H1 (cell line): ENCODE measurements around the gene CPT1A.

Experiments
- CTCF ChIP-seq, 3 experiments: IDR thresholded peaks; 1 replicate in 2 of 3; 2 replicates in 1 of 3; pipeline versions ENCODE4 v1.5.1 to v1.6.1; 2011; ENCODE audit warnings: low read length in 3 of 3, mild to moderate bottlenecking in 3 of 3, inconsistent platforms in 2 of 3, low read depth in 1 of 3, moderate library complexity in 1 of 3; ENCODE audit not compliant: insufficient read depth in 1 of 3; ENCODE audit errors: control extremely low read depth in 1 of 3
- EGR1 ChIP-seq: IDR thresholded peaks from 2 replicates; pipeline ENCODE4 v1.6.1; 2011; ENCODE audit warnings: low read depth, low read length, borderline replicate concordance
- EP300 ChIP-seq, 2 experiments: IDR thresholded peaks; 1 replicate in 1 of 2; 2 replicates in 1 of 2; pipeline ENCODE4 v1.6.1; 2011 to 2012; ENCODE audit warnings: low read depth in 2 of 2, low read length in 2 of 2, mild to moderate bottlenecking in 2 of 2, borderline replicate concordance in 1 of 2, inconsistent platforms in 1 of 2, moderate library complexity in 1 of 2
- EZH2 ChIP-seq: fragments of 200-600 bp; sonication (generic); IDR thresholded peaks from 2 replicates; pipeline ENCODE4 v1.7.1; 2012; ENCODE audit warnings: low read depth, mild to moderate bottlenecking, moderate library complexity, low read length, inconsistent platforms; ENCODE audit not compliant: severe bottlenecking
- MAX ChIP-seq: IDR thresholded peaks from 2 replicates; pipeline ENCODE4 v1.6.1; 2012; ENCODE audit warnings: inconsistent platforms
- POLR2AphosphoS5 ChIP-seq: IDR thresholded peaks from 2 replicates; pipeline ENCODE4 v1.6.1; 2011; ENCODE audit warnings: low read depth, low read length
- RFX5 ChIP-seq: IDR thresholded peaks from 2 replicates; pipeline ENCODE4 v1.6.1; 2011; ENCODE audit warnings: low read depth, low read length, improper control_type of control experiment, borderline replicate concordance

GRCh38 chr11:68870470-68870869, 28.8 kb upstream of the CPT1A start:
- no peak for TF ChIP-seq CTCF (IDR thresholded peaks at IDR 0.05; ENCODE audit: control extremely low read depth in 1 of 3, insufficient read depth in 1 of 3, low read depth in 1 of 3, low read length in 3 of 3)
- TF ChIP-seq POLR2AphosphoS5: no peak
- TF ChIP-seq RFX5: no peak
- TF ChIP-seq EGR1: no peak
- TF ChIP-seq MAX: no peak; the same call in 1 of the 2 replicates
- no peak for TF ChIP-seq EP300 (IDR thresholded peaks at IDR 0.05; ENCODE audit: borderline replicate concordance in 1 of 2, low read depth in 2 of 2, low read length in 2 of 2)
- no peak for TF ChIP-seq EZH2
